ENCODE data around the gene TECPR2.

Gene TECPR2

GRCh38 chr14:102510616-102511520 lies 148.1 kb downstream of the TECPR2 start:
- no peak for DNase-seq (ENCODE audit: low read depth)
- no peak for TF ChIP-seq CTCF (IDR thresholded peaks at IDR 0.05; ENCODE audit: control insufficient read depth, extremely low read depth, insufficient read depth)
- no peak overlapping the region; the same call in 1 of the 2 replicates for H3K4me3 ChIP-seq (ENCODE audit: low read depth, low read length)

GRCh38 chr14:102511538-102511937 lies 148.8 kb downstream of the TECPR2 start:
- TF ChIP-seq CTCF (IDR thresholded peaks at IDR 0.05; ENCODE audit: control insufficient read depth, extremely low read depth, insufficient read depth) = no peak
- H3K4me3 ChIP-seq (ENCODE audit: low read depth, low read length) = no peak overlapping the region
- no peak for DNase-seq (ENCODE audit: low read depth)

GRCh38 chr14:102512793-102513300 lies 150.1 kb downstream of the TECPR2 start:
- no peak for DNase-seq (ENCODE audit: low read depth)
- TF ChIP-seq CTCF (IDR thresholded peaks at IDR 0.05; ENCODE audit: control insufficient read depth, extremely low read depth, insufficient read depth) = no peak
- H3K4me3 ChIP-seq (ENCODE audit: low read depth, low read length) = no peak overlapping the region

- no peak for TF ChIP-seq CTCF (IDR thresholded peaks at IDR 0.05; ENCODE audit: control insufficient read depth, extremely low read depth, insufficient read depth)
- H3K4me3 ChIP-seq (ENCODE audit: low read depth, low read length) = no peak overlapping the region
- no peak for DNase-seq (ENCODE audit: low read depth)
Observed at GRCh38 chr14:102513899-102514772, 151.4 kb downstream of the TECPR2 start.

- H3K4me3 ChIP-seq (ENCODE audit: low read depth, low read length) = no peak overlapping the region
- TF ChIP-seq CTCF (IDR thresholded peaks at IDR 0.05; ENCODE audit: control insufficient read depth, extremely low read depth, insufficient read depth) = no peak
- no peak for DNase-seq (ENCODE audit: low read depth)
Observed at GRCh38 chr14:102514987-102515733, 152.4 kb downstream of the TECPR2 start.

All from LNCaP clone FGC (cell line).